HG03159 (cell line): ENCODE results near the gene KBTBD6.
"Not testable (repeated sequence)": the region's sequence is repeated elsewhere in the genome, so short reads cannot be mapped to it uniquely, and the experiment has no call there.

ENCODE experiments used
- ATAC-seq: cut with Tn5 transposase; IDR thresholded peaks from one replicate; pipeline ENCODE4 v1.9.1; 2021; ENCODE audit warnings: mild to moderate bottlenecking, moderate library complexity; ENCODE audit not compliant: unreplicated experiment

KBTBD6 gene

GRCh38 chr13:41136396-41137031 is 3.9 kb upstream of the KBTBD6 start:
- no peak for ATAC-seq

GRCh38 chr13:41133951-41134350 is 1.3 kb upstream of the KBTBD6 start:
- ATAC-seq: no peak

GRCh38 chr13:41131660-41132511 is 716 bp downstream of the KBTBD6 start:
- ATAC-seq: peak; percentile 15

GRCh38 chr13:41131189-41131588 is 1.4 kb downstream of the KBTBD6 start:
- not testable (repeated sequence) for ATAC-seq

GRCh38 chr13:41130356-41130755 is 2.2 kb downstream of the KBTBD6 start:
- ATAC-seq: no peak

- ATAC-seq: no peak
These were observed 4.9 kb downstream of the KBTBD6 start for GRCh38 chr13:41127701-41128100.

GRCh38 chr13:41122838-41123237 is 9.8 kb downstream of the KBTBD6 start:
- ATAC-seq: no peak

- ATAC-seq: no peak
These were observed 14.7 kb downstream of the KBTBD6 start for GRCh38 chr13:41117869-41118268.

GRCh38 chr13:41111454-41111853 is 21.1 kb downstream of the KBTBD6 start:
- ATAC-seq: no peak

- no peak for ATAC-seq
These were observed 25.0 kb downstream of the KBTBD6 start for GRCh38 chr13:41107584-41108014.

- ATAC-seq: no peak
These were observed 25.5 kb downstream of the KBTBD6 start for GRCh38 chr13:41107104-41107571.

GRCh38 chr13:41099986-41100385 is 32.6 kb downstream of the KBTBD6 start:
- ATAC-seq: no peak

- ATAC-seq: no peak
These were observed 33.8 kb downstream of the KBTBD6 start for GRCh38 chr13:41098761-41099160.

- ATAC-seq: not testable (repeated sequence)
These were observed 36.9 kb downstream of the KBTBD6 start for GRCh38 chr13:41095681-41096080.

GRCh38 chr13:41085961-41086585 is 46.5 kb downstream of the KBTBD6 start:
- no peak for ATAC-seq

GRCh38 chr13:41079725-41080124 is 52.9 kb downstream of the KBTBD6 start:
- no peak for ATAC-seq
